ENCODE results near the gene DUS2. TPM values are rescaled to one million over a fixed set of nuclear protein-coding genes. Genes with fewer than 3 reads are reported as not detected.
"Not testable (repeated sequence)": the region's sequence is repeated elsewhere in the genome, so short reads cannot be mapped to it uniquely, and the experiment has no call there.

Gene DUS2
- total RNA-seq, 2 donors from 2014 or later: 23.3 to 43.5 TPM

GRCh38 chr16:68009157-68009735 lies 13.8 kb upstream of the DUS2 start:
- Mint-ChIP-seq H3K27ac (peak overlapping the region; percentile 30 to 34), H3K4me1 (ENCODE audit: low read depth in 2 of 2) (peaks cover 29 to 42% of the 10 kb centered on the region in 2 donors), H3K36me3 (no peaks in the 10 kb centered on the region), H3K9me3 (no peaks in the 10 kb centered on the region), H3K4me3 (no peak overlapping the region), H3K27me3 (no peaks in the 10 kb centered on the region)
- ATAC-seq (no peak), DNase-seq (ENCODE audit: low spot score) (no peak)

GRCh38 chr16:68009872-68010271 lies 13.2 kb upstream of the DUS2 start:
- ATAC-seq; H3K4me3 Mint-ChIP-seq; H3K27me3 Mint-ChIP-seq; H3K36me3 Mint-ChIP-seq; H3K9me3 Mint-ChIP-seq; DNase-seq (ENCODE audit: low spot score): not testable (repeated sequence)
- Mint-ChIP-seq H3K4me1 (ENCODE audit: low read depth in 2 of 2) (peaks cover 29 to 40% of the 10 kb centered on the region in 2 donors), H3K27ac (peak overlapping the region; percentile 30 to 34)

GRCh38 chr16:68013440-68013839 lies 9.6 kb upstream of the DUS2 start:
- H3K9me3 Mint-ChIP-seq: no peaks in the 10 kb centered on the region
- ATAC-seq: peak in 1 of 2 donors; percentile 74
- H3K27ac Mint-ChIP-seq: peak overlapping the region; percentile 61 to 88
- H3K4me1 Mint-ChIP-seq (ENCODE audit: low read depth in 2 of 2): peaks cover 11 to 27% of the 10 kb centered on the region in 2 donors
- no peaks in the 10 kb centered on the region for H3K27me3 Mint-ChIP-seq
- H3K4me3 Mint-ChIP-seq: peak overlapping the region; percentile 27
- H3K36me3 Mint-ChIP-seq: no peaks in the 10 kb centered on the region
- DNase-seq (ENCODE audit: low spot score): no peak

GRCh38 chr16:68015681-68016080 lies 7.4 kb upstream of the DUS2 start, which contains the start of gene DPEP2NB:
TSS of gene DPEP2NB (minus strand) at chr16:68015911. CDS start at chr16:68015770, 141 bp downstream.
- Mint-ChIP-seq H3K4me3 (no peak within 1 kb of the TSS), H3K27me3 (no peaks in the 10 kb centered on the region), H3K9me3 (no peaks in the 10 kb centered on the region), H3K4me1 (ENCODE audit: low read depth in 2 of 2) (peaks cover 11 to 14% of the 10 kb centered on the region in 2 donors), H3K36me3 (no peaks in the 10 kb centered on the region), H3K27ac (no peak within 1 kb of the TSS)
- DNase-seq (ENCODE audit: low spot score): no peak
- no peak for ATAC-seq

GRCh38 chr16:68019167-68019680 lies 3.9 kb upstream of the DUS2 start:
- no peak overlapping the region for H3K4me3 Mint-ChIP-seq
- no peaks in the 10 kb centered on the region for H3K36me3 Mint-ChIP-seq
- no peaks in the 10 kb centered on the region for H3K9me3 Mint-ChIP-seq
- H3K27ac Mint-ChIP-seq: no peak overlapping the region
- H3K27me3 Mint-ChIP-seq: no peaks in the 10 kb centered on the region
- no peak for DNase-seq (ENCODE audit: low spot score)
- ATAC-seq: no peak
- peaks cover 21 to 23% of the 10 kb centered on the region in 2 donors for H3K4me1 Mint-ChIP-seq (ENCODE audit: low read depth in 2 of 2)

- no peaks in the 10 kb centered on the region for H3K36me3 Mint-ChIP-seq
- H3K9me3 Mint-ChIP-seq: no peaks in the 10 kb centered on the region
- H3K4me3 Mint-ChIP-seq: peak overlapping the region; percentile 96
- no peak for DNase-seq (ENCODE audit: low spot score)
- no peak for ATAC-seq
- H3K27me3 Mint-ChIP-seq: no peaks in the 10 kb centered on the region
- peak overlapping the region; percentile 88 to 100 for H3K27ac Mint-ChIP-seq
- H3K4me1 Mint-ChIP-seq (ENCODE audit: low read depth in 2 of 2): peaks cover 21% of the 10 kb centered on the region in 2 donors
These were observed 1.6 kb upstream of the DUS2 start for GRCh38 chr16:68021490-68021889.

- ATAC-seq: peak in 1 of 2 donors; percentile 3
- Mint-ChIP-seq H3K4me3 (peak overlapping the region; percentile 96), H3K36me3 (no peaks in the 10 kb centered on the region), H3K9me3 (no peaks in the 10 kb centered on the region), H3K4me1 (ENCODE audit: low read depth in 2 of 2) (peaks cover 21% of the 10 kb centered on the region in 2 donors), H3K27me3 (no peaks in the 10 kb centered on the region), H3K27ac (peak overlapping the region; percentile 88 to 100)
- no peak for DNase-seq (ENCODE audit: low spot score)
These were observed 781 bp upstream of the DUS2 start for GRCh38 chr16:68022278-68022727.

GRCh38 chr16:68028996-68029395 lies 5.9 kb downstream of the DUS2 start:
- no peak overlapping the region for H3K4me3 Mint-ChIP-seq
- no peak overlapping the region for H3K27ac Mint-ChIP-seq
- H3K9me3 Mint-ChIP-seq: no peaks in the 10 kb centered on the region
- peaks cover 7% of the 10 kb centered on the region for H3K36me3 Mint-ChIP-seq
- ATAC-seq: no peak
- H3K27me3 Mint-ChIP-seq: no peaks in the 10 kb centered on the region
- no peak for DNase-seq (ENCODE audit: low spot score)
- H3K4me1 Mint-ChIP-seq (ENCODE audit: low read depth in 2 of 2): peaks cover 20 to 23% of the 10 kb centered on the region in 2 donors

GRCh38 chr16:68030108-68030507 lies 7.0 kb downstream of the DUS2 start:
- peaks cover 20 to 23% of the 10 kb centered on the region in 2 donors for H3K4me1 Mint-ChIP-seq (ENCODE audit: low read depth in 2 of 2)
- H3K36me3 Mint-ChIP-seq; H3K9me3 Mint-ChIP-seq; DNase-seq (ENCODE audit: low spot score); H3K4me3 Mint-ChIP-seq; H3K27ac Mint-ChIP-seq; H3K27me3 Mint-ChIP-seq; ATAC-seq: not testable (repeated sequence)

- peaks cover 26 to 28% of the 10 kb centered on the region in 2 donors for H3K4me1 Mint-ChIP-seq (ENCODE audit: low read depth in 2 of 2)
- H3K27ac Mint-ChIP-seq: peak overlapping the region; percentile 63 to 72
These were observed 8.9 kb downstream of the DUS2 start for GRCh38 chr16:68031951-68032350.

GRCh38 chr16:68033101-68033500 lies 10.0 kb downstream of the DUS2 start:
- no peaks in the 10 kb centered on the region for H3K27me3 Mint-ChIP-seq
- no peaks in the 10 kb centered on the region for H3K36me3 Mint-ChIP-seq
- no peaks in the 10 kb centered on the region for H3K9me3 Mint-ChIP-seq
- peak overlapping the region in 1 of 2 donors; percentile 72 for H3K27ac Mint-ChIP-seq
- DNase-seq (ENCODE audit: low spot score) (no peak), ATAC-seq (no peak)
- peaks cover 22 to 33% of the 10 kb centered on the region in 2 donors for H3K4me1 Mint-ChIP-seq (ENCODE audit: low read depth in 2 of 2)
- H3K4me3 Mint-ChIP-seq: no peak overlapping the region

More at GRCh38 chr16:68031951-68032350, 8.9 kb downstream of the DUS2 start:
- no peaks in the 10 kb centered on the region for H3K27me3 Mint-ChIP-seq
- H3K36me3 Mint-ChIP-seq: peaks cover 7% of the 10 kb centered on the region
- no peaks in the 10 kb centered on the region for H3K9me3 Mint-ChIP-seq
- DNase-seq (ENCODE audit: low spot score) (peak; percentile 69), ATAC-seq (peak; percentile 92)
- peak overlapping the region; percentile 20 for H3K4me3 Mint-ChIP-seq

- ATAC-seq (no peak), DNase-seq (ENCODE audit: low spot score) (no peak)
- Mint-ChIP-seq H3K4me3 (no peak overlapping the region), H3K27me3 (no peaks in the 10 kb centered on the region), H3K4me1 (ENCODE audit: low read depth in 2 of 2) (peaks cover 25 to 41% of the 10 kb centered on the region in 2 donors), H3K9me3 (no peaks in the 10 kb centered on the region), H3K27ac (no peak overlapping the region), H3K36me3 (peaks cover 11% of the 10 kb centered on the region)
These were observed 12.1 kb downstream of the DUS2 start for GRCh38 chr16:68035227-68035626.

- Mint-ChIP-seq H3K27ac (peak overlapping the region; percentile 49 to 58), H3K27me3 (no peaks in the 10 kb centered on the region), H3K36me3 (peaks cover 11% of the 10 kb centered on the region), H3K4me3 (no peak overlapping the region), H3K9me3 (no peaks in the 10 kb centered on the region), H3K4me1 (ENCODE audit: low read depth in 2 of 2) (peaks cover 13 to 29% of the 10 kb centered on the region in 2 donors)
- no peak for ATAC-seq
- DNase-seq (ENCODE audit: low spot score): no peak
These were observed 14.9 kb downstream of the DUS2 start for GRCh38 chr16:68037841-68038597.
